Gastrocnemius medialis (tissue), 4 donors: ENCODE data around the gene OSBPL2.

ENCODE experiments used
- CTCF ChIP-seq, 5 experiments: fragments of 450-650 bp in 3 of 5; fragments of 200-600 bp in 2 of 5; sonication (generic) in 2 of 5; IDR thresholded peaks in 4 of 5; conservative IDR thresholded peaks in 1 of 5; 1 replicate in 4 of 5; 2 replicates in 1 of 5; pipeline ENCODE4 v1.5.1; 2016 to 2019; ENCODE audit warnings: antibody characterized with exemption in 5 of 5, mild to moderate bottlenecking in 3 of 5, moderate library complexity in 3 of 5
- POLR2A ChIP-seq, 2 donors: fragments of 450-650 bp; IDR thresholded peaks; one replicate each; pipeline ENCODE4 v1.6.1; 2017; ENCODE audit warnings: antibody characterized with exemption in 2 of 2, mild to moderate bottlenecking in 2 of 2, moderate library complexity in 2 of 2

GRCh38 chr20:62235001-62235776, 3.1 kb upstream of the OSBPL2 start:
- TF ChIP-seq CTCF (IDR thresholded peaks at IDR 0.05 in 4 of 5, conservative IDR thresholded peaks at IDR 0.05 in 1 of 5) (no peak), POLR2A (IDR thresholded peaks at IDR 0.05) (no peak)
